ENCODE measurements around the gene RIBC2.

DNA sequence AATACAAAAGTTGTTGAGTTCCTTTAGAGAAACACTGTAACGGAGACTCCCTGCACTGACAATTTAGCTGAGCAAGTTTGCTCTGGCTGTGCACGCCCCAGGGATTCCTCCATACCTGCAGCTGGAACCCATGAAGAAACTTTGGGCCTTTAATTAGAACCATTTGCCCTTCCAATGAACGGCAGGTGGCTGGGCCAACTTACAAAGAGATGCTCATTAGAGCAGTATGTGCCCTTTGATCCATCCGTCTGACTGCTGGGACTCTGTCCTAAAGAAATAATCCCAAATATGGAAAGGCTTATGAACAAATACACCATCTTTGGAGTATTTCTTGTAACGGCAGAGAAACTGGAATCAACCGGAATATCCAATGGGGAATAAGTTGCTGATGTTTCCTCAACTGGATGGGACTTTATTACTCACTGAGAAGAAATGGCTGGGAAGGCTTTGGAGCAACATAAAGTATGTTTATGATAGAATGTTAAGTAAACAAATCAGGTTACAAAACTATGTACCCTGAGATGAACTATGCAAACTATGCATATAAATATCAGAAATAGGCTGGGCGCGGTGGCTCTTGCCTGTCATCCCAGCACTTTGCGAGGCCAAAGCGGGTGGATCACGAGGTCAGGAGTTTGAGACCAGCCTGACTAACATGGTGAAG, 64.7 kb downstream of the RIBC2 start:
- TF ChIP-seq, protein P1, sequence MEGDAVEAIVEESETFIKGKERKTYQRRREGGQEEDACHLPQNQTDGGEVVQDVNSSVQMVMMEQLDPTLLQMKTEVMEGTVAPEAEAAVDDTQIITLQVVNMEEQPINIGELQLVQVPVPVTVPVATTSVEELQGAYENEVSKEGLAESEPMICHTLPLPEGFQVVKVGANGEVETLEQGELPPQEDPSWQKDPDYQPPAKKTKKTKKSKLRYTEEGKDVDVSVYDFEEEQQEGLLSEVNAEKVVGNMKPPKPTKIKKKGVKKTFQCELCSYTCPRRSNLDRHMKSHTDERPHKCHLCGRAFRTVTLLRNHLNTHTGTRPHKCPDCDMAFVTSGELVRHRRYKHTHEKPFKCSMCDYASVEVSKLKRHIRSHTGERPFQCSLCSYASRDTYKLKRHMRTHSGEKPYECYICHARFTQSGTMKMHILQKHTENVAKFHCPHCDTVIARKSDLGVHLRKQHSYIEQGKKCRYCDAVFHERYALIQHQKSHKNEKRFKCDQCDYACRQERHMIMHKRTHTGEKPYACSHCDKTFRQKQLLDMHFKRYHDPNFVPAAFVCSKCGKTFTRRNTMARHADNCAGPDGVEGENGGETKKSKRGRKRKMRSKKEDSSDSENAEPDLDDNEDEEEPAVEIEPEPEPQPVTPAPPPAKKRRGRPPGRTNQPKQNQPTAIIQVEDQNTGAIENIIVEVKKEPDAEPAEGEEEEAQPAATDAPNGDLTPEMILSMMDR (IDR thresholded peaks at IDR 0.05) = no peak
- no peak for TF ChIP-seq POLR2A (IDR thresholded peaks at IDR 0.05)
